HK-2 (cell line): ENCODE results near the gene NPY4R.
"Not testable (repeated sequence)": the region's sequence is repeated elsewhere in the genome, so short reads cannot be mapped to it uniquely, and the experiment has no call there.

Experiments used
- DNase-seq: peaks from one replicate; pipeline ENCODE4 v3.0.0-alpha.2; 2018; ENCODE audit not compliant: unreplicated experiment

Gene NPY4R, protein sequence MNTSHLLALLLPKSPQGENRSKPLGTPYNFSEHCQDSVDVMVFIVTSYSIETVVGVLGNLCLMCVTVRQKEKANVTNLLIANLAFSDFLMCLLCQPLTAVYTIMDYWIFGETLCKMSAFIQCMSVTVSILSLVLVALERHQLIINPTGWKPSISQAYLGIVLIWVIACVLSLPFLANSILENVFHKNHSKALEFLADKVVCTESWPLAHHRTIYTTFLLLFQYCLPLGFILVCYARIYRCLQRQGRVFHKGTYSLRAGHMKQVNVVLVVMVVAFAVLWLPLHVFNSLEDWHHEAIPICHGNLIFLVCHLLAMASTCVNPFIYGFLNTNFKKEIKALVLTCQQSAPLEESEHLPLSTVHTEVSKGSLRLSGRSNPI

DNA sequence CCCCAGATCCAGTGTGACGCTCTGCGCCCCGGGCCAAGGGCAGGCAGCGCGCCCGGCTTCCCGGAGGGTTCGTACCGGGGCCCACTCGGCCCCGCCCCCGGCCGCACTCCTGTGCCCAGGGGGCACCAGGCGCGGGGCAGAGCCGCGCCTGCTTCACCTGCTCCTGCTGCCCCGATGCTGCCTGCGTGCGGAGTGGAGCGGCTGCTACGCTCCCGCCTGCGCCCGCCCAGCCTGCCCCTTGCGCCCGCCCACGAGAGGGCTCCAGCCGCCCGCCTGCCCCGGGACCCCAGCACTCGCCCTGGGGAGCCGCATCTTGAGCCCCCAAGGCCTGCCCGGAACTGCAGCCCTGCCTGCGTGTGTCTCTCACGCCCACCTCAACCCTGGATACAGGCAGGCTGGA, at the start of gene NPY4R:
Gene NPY4R (minus strand): TSS at position 194 of the 400 bp plus-strand sequence. CDS start 3,323 bp downstream, outside the sequence.
- DNase-seq: not testable (repeated sequence)

DNA sequence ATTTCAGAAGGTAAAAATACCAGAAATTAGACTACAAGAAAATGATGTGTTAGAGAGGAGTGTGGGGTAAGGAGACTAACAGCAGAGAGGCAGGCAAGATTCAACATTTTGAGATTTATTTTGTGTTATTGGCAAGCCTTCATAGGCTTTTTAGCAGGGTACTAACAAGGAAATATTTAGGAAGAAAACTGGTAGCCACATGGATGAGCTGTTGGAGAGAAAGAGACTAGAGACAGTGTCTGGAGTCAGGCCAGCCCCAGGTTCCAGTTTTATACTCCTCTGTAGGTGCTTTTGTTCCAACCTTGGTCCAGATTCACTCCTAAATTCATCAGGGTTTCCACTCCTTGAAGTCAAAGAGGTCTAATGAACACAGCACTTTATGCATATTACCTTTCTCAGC, 49.6 kb upstream of the NPY4R start:
- DNase-seq: no peak

DNA sequence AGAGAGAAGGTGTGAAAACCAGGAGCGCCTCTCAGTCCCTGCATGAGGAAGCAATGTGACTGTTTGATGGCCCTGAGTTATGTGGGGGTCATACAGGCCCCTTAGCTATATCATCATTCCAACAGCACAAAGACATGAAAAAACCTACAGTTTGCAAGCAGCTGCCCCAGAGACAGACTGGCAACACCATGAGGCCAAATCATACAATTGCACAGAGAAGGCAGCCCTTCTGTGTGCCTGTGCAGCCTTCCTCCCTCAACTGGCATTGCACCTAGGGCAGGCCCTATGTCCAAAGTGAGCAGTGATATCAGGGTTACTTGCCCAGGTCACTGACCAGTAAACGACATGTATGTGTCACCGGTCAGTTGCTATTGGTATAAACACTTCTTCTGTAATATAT, 49.1 kb upstream of the NPY4R start:
- no peak for DNase-seq

DNA sequence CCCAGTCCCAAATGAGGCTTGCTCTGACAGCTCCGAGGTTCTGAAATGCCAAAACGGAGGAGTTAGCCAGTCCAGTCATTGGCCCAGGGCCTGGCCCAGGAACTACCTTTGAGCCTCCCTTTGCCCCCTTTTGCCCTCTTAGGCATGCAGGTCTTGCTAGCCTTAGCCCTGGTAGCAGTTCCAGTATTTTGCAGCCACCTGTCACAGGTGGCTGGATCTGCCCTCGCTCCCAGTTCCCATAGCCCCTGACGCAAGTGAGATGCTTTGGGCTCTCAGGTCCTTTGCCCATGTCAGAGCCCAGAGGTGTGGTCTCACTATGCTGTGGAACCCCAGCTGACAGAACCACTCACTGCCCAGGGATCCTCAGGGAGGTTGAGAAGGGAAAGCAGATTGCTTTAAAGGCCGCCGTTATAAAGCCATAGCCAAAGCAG, 48.7 kb upstream of the NPY4R start:
- no peak for DNase-seq

DNA sequence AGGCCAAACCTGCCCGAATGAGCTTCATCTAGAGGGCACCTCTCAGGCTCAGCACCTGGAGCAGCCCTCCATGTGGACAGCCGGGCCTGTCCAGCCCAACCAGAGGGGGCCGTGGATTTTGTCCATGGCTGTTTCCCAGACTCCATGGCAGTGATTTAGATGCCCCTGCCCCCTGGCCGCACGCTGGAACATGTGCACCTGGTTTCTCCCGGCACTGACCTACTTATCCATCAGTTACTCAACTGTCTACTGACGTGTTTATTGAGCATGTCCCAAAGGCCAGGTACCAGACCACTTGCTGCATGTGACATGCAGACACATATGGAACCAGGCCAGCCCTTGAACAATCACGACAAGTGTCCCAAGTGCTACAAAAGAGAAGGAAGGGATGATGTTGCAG, 47.6 kb upstream of the NPY4R start:
- DNase-seq: not testable (repeated sequence)

DNA sequence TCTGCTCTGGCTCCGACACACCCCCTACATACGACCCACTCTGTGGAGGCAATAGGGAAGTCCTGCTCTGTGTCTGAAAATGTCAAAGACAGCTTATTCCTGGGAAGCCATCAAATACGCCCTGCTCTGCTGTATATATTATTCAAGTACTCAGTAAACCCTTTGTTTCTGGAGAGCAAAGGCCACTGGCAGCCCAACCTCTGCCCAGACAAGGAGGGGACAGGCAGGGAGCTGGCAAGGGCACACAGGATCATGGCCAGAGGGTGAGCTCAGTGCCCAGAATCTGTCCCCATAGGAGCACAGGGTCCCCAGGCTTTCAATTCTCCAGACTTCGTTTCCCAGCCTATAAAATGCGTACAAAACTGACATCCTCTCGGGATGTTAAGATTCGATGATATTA, 47.0 kb upstream of the NPY4R start:
- DNase-seq: not testable (repeated sequence)

DNA sequence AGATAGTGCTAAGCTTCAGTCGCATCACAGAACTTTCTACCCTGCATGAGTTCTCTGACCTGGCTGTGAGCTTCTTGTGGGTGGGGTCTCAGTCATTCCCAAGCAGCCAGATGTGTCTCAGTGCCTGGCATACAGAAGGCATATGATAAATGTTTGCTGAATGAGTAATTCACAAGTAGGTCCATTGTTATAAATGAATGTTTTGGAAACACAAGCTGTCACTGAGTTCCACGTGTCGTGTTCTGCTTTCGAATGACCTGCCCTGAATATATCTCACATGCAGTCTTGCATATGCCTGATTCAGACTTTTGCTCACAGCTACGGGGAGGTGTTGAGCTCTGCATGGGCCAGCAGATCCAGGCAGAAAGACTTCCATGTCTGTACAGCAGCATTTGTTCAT, 46.2 kb upstream of the NPY4R start:
- not testable (repeated sequence) for DNase-seq

DNA sequence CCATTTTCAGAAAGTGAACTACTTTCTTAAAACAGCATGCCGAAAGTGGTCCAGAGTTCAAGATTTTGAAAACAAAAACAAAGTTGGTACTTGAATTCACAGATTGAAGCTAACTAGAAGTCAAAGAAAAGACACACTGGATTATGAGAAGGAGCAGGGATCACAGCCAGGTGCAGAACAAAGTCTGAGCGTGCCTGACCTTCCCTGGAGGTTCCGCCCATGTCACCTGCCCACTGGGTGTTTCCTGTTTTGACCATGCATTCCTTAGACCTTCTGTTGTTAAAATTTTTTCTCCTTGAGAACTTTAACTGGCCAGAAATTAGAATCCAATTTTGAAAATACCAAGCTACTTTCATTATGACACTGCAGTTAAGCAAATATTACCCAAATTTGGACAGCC, 34.2 kb upstream of the NPY4R start:
- DNase-seq: not testable (repeated sequence)

DNA sequence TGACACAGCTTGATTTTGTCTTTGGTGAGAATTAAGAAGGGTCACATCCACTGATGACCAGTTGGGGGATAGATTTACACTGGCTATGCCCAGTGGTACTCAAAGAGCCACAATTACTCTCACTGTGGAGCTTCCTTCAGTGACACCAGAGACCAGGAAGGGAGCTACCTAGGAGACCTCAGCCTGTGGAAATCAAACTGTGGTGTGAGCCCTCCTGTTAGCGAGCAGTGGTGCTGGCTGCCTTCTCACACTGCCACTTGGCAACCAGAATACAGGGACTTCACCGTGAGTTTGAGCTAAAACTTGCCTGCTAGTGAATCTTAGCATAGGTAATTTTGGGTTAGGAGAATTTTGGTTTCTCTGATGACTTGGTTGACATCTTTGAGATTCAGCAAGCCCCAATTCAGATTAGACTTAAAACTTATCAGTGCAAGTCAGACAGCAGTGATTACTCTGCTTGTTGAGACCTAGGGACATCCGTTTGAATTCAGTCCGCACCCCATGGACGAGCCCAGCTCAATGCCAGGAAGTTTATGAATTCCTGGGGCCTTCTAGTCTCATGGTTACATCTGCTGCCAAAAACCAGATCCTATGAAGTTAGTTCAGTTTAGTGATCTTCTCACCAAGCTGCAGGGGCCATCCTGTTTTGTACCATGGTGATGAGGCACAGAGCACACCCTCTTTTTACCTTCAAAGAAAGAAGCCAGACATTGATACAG, 33.4 kb upstream of the NPY4R start:
- not testable (repeated sequence) for DNase-seq

DNA sequence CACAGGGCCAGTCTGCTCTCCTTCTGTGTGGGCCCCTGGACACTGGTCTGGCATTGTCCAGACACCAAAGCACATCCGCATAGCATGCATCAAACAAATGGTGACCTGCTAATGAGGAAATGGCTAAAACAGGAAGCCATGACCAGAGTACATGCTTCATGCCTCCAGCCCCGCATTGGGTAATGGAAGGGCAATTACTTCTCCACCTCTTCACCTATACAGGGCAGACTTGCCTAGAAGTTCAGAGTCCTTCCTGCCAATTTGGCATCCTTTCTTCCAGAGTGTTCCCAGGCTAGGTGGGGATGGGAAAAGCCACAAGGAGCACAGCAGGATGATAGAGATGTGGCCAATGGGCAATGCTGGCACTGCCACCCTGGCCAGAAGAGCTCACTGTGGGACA, 32.1 kb upstream of the NPY4R start:
- not testable (repeated sequence) for DNase-seq

DNA sequence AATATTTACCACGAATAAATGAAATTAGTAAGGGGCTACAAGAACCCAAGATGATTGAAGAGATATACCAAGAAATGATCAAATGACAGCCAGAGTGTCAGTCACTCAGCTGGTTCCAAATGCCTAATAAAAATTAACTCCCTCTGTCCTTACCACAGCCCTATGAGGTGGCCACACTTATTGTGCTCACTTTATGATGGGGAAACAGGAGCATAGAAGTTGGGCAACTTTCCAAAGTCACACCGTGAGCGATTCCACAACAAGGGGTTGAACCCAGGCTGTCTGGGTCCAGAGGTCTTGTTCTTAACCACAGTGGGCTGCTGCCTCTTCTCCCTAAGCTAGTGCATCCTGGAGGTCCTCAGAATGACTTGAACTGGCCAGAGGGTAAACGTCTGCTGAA, 31.6 kb upstream of the NPY4R start:
- not testable (repeated sequence) for DNase-seq

DNA sequence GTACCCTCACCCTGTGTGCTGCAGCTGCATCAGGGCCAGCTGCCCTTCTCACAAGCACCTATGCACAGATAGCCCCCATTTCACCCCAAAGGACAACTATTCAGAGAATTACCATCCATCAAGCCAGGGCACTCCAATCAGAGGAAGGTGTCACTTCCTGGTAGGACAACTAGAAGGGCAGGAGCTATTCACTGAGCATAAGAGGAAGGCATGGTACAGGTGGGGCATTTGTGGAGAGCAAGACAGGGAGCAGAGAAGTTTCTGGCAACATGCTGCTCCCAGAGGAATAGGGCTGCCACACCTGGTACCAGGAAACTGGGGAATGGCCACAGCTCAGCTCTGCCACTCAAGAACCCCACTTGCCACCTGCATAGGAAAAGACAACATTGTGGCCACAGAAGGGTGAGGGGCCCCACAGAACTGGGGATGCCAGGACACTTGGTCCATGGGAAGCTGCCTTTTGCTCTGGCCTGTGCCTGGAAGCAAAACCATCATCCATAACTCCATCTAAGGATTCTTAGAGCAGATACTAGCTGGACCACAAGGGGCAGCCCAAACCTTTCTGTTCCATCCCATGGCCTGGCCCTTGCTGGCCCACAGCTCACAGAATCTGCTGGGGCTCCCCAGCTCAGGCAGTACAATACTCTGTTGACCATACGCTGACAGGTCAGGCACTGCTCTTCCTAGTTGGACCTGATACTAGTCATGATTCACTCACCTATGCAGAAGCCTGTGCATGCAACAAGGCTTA, 25.8 kb upstream of the NPY4R start:
- not testable (repeated sequence) for DNase-seq

DNA sequence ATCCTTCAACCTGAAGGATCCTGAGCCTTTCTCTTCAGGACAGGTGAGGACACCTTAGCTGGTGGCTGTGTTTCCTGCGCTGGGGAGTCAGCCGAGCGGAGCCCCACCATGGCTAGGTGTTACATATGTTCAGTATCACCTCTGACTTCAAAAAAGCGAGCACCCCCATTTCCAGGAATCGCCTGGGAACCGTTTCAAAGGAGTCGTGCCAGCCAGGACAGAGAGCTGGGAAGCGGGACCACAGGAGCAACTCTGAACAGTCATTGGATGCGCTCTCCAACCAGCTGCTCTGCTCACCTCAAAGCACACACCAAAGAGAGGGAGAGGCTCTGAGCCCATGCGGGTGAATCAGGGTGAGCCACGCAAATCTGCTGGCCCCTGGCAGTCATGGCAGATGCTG, 24.5 kb upstream of the NPY4R start:
- DNase-seq: not testable (repeated sequence)

DNA sequence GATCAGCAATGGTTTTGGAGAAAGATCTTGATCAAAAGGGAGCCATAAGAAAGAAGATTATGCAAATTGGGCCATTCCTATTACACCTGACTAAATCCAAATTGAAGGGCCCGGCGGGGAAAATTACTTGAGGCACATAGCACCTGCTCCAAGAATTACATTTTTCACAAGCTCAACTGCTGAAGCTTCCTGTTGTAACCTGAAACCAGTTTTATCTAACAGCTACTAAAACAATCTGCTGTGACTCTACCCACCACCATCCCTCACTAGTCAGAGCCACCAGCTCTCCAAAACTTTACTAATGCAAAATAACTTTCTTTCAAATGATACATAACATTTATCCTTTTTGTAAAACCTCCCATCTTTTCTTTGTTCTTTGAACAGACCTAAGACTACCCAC, 20.7 kb upstream of the NPY4R start:
- DNase-seq: not testable (repeated sequence)

DNA sequence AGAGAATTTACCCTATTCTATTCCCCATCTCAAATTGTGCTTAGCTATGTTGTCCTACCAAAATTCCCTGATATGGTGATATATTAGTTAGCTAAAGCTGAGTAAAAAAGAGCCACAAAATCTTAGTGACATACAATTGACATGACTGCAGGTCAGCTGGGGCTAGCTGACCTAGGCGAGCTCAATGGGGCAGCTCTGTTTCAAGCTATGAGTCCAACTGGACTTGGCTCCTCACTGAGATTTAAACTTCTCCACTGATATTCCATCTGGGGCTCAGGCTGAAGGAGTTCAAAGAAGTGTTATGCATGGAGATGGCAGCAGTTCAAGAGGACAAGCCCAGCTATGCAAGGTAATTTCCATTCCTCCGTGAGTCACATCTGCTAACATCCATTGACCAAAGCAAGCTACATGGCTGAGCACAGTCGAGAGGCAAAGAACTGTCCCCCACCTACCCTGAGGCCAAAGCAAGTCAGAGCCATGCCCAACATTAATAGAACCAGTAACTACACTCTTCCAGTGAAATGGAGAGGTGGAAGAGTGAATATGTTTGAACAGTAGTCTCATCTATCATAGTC, 9.1 kb upstream of the NPY4R start:
- DNase-seq: not testable (repeated sequence)

DNA sequence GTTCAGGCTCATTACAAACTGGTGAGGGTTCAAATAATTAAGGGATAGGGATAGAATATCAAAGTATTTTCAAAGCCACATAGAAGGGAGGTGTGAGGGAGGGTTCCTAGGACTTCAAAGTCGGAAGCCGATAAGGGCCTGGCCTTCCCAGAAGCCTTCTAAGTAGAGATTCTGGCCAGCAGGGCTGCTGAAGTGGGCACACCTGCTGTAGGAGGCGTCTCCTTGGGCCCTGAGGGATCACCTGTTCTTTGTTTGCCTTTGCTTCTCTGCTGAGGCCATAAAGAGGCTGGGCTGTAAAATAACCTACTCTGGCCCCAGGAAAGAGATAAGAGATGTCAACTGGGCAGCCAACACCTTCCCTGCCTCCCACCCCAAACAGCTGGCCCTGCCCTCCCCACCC, 8.0 kb upstream of the NPY4R start:
- DNase-seq: not testable (repeated sequence)

DNA sequence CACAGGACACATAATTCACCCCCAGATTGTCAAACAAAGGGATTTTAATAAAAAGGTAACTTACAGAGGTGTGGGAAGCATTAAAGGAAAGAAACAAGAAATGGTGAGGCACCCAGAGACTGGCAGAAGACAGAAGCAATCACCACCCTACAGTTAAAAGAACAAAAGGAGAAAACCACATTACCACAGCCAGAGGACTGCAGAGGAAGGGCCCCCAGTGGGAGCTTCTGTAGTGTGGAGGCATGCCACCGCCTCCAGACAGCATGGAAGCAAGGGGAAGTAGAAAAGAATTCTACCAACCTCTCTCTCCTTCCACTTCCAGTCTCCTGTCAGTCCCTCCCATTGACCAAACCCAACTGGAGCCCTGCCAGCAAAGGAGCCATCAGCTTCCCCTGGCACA, 4.4 kb upstream of the NPY4R start:
- DNase-seq: not testable (repeated sequence)

DNA sequence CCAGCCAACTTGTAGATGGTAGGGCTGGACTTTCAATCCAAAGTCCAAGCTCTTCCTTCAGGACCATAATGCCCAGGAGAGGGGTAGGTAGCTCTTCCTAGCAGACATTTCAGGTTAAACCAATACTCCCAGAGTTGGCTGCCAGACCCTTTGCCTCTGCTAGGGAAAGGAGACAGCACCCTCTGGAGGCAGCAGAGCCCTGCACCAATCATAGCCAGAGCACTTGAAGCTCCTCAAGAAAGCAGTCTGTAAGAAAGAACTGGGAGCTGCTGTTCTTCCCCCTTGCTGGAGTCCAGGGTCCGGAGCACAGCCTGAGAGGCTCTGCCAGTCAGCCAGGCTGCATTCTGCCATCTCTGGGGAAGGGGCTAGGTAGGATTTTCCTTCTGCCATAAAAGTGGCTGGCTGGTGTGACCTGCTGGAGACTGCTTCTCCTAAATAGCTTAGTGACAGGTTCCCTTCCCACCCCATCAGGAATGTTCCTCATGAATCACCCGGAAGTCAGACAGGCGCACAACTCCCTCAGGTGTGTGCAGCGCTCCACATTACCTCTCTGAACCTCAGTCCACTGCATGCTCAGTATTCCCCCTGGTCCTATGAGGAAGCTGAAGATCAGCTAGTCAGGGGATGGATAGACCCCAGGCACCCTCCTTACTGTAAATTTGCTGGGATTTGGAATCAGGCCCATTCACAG, 2.5 kb upstream of the NPY4R start:
- not testable (repeated sequence) for DNase-seq

DNA sequence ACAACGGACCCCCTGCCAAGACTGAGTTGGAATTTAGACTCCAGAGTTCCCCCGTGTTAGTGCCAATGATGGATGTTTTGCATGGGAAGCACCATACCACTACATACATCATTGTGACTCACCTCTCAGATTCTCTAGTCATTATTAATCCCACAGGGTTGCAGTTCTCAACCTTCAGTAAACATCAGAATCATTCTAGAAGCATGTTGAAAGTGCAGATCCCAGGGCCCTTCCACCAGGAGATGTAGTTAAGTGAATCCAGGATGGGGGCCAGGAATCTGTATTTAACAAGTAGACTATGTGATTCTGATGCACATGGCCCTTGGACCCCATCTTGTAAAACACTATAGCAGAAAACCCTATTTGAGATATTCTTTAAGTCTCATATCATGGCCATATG, 2.1 kb downstream of the NPY4R start:
- not testable (repeated sequence) for DNase-seq

DNA sequence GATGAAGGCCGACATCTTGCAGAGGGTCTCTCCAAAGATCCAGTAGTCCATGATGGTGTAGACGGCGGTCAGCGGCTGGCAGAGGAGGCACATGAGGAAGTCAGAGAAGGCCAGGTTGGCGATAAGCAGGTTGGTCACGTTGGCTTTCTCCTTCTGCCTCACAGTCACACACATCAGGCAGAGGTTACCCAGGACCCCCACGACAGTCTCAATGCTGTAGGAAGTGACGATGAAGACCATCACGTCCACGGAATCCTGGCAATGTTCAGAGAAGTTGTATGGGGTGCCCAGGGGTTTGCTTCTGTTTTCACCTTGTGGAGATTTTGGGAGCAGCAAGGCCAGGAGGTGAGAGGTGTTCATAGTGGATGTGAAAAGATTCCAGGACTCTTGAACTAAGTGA, 3.5 kb downstream of the NPY4R start:
- DNase-seq: not testable (repeated sequence)

DNA sequence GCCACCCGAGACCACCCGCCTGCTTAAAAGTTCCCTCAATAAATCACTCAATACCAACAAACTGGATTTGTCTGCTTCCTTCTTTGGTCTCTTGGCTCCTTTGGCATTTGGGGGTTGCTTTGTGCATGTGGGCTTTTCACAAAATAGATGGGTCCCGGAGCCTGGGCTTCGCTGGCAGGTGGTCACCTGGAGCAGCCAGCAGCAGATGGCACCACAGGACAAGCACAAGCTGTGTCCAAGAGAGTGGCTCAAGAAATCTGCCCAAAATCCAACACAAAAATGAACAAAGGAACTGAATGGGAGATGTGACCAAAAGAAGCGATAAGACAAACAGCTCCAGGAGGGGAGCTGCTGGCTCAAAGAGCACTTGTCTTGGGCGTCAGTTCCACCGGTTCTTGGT, 6.2 kb downstream of the NPY4R start:
- not testable (repeated sequence) for DNase-seq
